Fibroblast of gingiva (primary cell): ENCODE measurements around the gene ARL2BP.
"Not testable (repeated sequence)": the region's sequence is repeated elsewhere in the genome, so short reads cannot be mapped to it uniquely, and the experiment has no call there.

Source experiments
- DNase-seq: peaks from one replicate; pipeline ENCODE4 v3.0.0-alpha.2; 2011; ENCODE audit warnings: low read depth

Gene ARL2BP

GRCh38 chr16:57263541-57264351 is 18.7 kb downstream of the ARL2BP start:
- DNase-seq = no peak

- no peak for DNase-seq
These were observed 19.3 kb downstream of the ARL2BP start for GRCh38 chr16:57264381-57264780.

GRCh38 chr16:57264950-57265371 is 19.9 kb downstream of the ARL2BP start:
- DNase-seq = no peak

GRCh38 chr16:57265850-57266530 is 20.9 kb downstream of the ARL2BP start:
- DNase-seq = no peak

- no peak for DNase-seq
These were observed 21.6 kb downstream of the ARL2BP start for GRCh38 chr16:57266531-57267260.

GRCh38 chr16:57267343-57267742 is 22.3 kb downstream of the ARL2BP start:
- DNase-seq = not testable (repeated sequence)

GRCh38 chr16:57268804-57269800 is 24.0 kb downstream of the ARL2BP start:
- no peak for DNase-seq

GRCh38 chr16:57270221-57271062 is 25.4 kb downstream of the ARL2BP start:
- DNase-seq = no peak

GRCh38 chr16:57271063-57271345 is 25.9 kb downstream of the ARL2BP start:
- DNase-seq = no peak

- DNase-seq = no peak
These were observed 26.9 kb downstream of the ARL2BP start for GRCh38 chr16:57271867-57272495.

GRCh38 chr16:57273359-57273758 is 28.3 kb downstream of the ARL2BP start:
- no peak for DNase-seq

GRCh38 chr16:57273826-57274225 is 28.8 kb downstream of the ARL2BP start:
- DNase-seq = no peak

- DNase-seq = not testable (repeated sequence)
These were observed 30.9 kb downstream of the ARL2BP start for GRCh38 chr16:57275946-57276345.

GRCh38 chr16:57276596-57276995 is 31.5 kb downstream of the ARL2BP start:
- DNase-seq = no peak

- DNase-seq = no peak
These were observed 32.5 kb downstream of the ARL2BP start for GRCh38 chr16:57277586-57277985.

GRCh38 chr16:57278494-57278893 is 33.4 kb downstream of the ARL2BP start:
- no peak for DNase-seq

GRCh38 chr16:57279780-57280638 is 35.0 kb downstream of the ARL2BP start:
- no peak for DNase-seq

GRCh38 chr16:57281791-57282190 is 36.7 kb downstream of the ARL2BP start:
- no peak for DNase-seq

- DNase-seq = no peak
These were observed 37.6 kb downstream of the ARL2BP start for GRCh38 chr16:57282510-57283213.
